NCI-H1105 treated with DMSO at 0.1 percent for 48 hours (cell line): Measurements from ENCODE around the gene LCORL.
"Not testable (repeated sequence)": the region's sequence is repeated elsewhere in the genome, so short reads cannot be mapped to it uniquely, and the experiment has no call there.

Experiments
- DNase-seq: peaks from one replicate; lab custom pipeline; 2025; lab: John Stamatoyannopoulos, UW

The LCORL gene

GRCh38 chr4:18021720-18022571, at the start of gene LCORL:
LCORL (minus strand) TSS chr4:18021755; CDS start chr4:18021751, 4 bp downstream.
- DNase-seq, result peak; percentile 93

- DNase-seq, result no peak
These were observed 48.3 kb upstream of the LCORL start for GRCh38 chr4:18069810-18070209.

- no peak for DNase-seq
These were observed 45.5 kb upstream of the LCORL start for GRCh38 chr4:18067031-18067430.

DNA sequence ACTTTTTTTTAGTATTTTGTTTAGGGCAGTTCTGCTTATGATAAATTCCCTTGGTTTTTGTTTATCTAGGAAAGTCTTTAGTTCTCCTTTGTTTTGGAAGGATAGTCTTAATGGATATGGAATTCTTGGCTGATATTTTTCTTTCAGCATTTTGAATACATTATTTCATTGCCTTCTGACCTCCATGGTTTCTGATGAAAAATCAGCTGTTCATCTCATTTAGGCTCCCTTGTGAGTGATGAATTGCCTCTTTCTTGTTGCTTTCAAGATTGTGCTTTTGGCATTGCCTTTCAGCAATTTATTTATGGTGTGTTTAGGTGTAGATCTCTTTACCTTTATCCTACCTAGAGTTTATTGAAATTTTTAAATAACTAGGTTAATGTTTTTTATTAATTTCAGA, 41.5 kb upstream of the LCORL start:
- DNase-seq, result no peak

GRCh38 chr4:18057821-18058533, 36.4 kb upstream of the LCORL start:
- DNase-seq, result no peak

GRCh38 chr4:18056030-18056429, 34.5 kb upstream of the LCORL start:
- DNase-seq, result no peak

DNA sequence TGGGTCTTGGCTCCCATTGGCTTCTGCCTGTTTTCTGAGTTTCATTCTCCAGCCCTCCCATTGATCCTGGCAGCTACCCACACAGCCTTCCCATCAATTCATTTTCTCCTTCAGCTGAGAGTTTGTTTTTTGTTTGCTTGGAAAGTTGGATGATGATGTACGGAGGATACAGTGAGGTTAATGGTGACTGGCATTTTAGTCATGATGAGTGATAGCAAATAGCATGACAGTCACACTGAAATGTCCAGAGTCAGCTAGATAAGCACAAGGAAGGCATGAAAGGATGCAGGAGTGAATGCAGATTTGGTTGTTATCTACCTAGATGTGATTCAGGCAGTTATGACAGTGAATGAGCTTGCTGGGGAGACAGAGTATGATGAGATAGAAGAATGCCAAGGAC, 30.6 kb upstream of the LCORL start:
- no peak for DNase-seq

- DNase-seq, result no peak
These were observed 29.7 kb upstream of the LCORL start for GRCh38 chr4:18051281-18051680.

- DNase-seq, result no peak
These were observed 28.9 kb upstream of the LCORL start for GRCh38 chr4:18050448-18050847.

- no peak for DNase-seq
These were observed 27.9 kb upstream of the LCORL start for GRCh38 chr4:18049446-18049845.

GRCh38 chr4:18042754-18043153, 21.2 kb upstream of the LCORL start:
- no peak for DNase-seq

DNA sequence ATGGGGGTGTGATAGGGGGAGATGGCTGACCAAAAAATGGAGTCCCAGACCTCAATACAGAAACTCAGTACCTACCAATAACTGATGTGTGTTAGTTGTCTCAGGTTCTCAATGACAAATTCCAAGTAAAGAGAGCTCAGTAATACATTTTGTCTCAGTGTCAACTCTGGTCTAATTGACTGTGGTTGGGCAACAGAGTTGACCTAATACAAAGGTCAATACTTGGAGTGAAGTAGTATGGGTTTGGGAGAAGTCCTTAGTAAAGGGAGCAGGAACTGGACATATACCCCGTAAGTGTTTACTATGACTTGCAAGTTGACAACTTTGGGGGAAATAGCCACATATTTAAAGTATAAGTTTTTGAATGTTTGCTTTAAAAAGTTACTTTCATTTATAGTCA, 20.5 kb upstream of the LCORL start:
- DNase-seq, result no peak

GRCh38 chr4:18041114-18041513, 19.6 kb upstream of the LCORL start:
- DNase-seq, result no peak

GRCh38 chr4:18039113-18039512, 17.6 kb upstream of the LCORL start:
- DNase-seq, result no peak

DNA sequence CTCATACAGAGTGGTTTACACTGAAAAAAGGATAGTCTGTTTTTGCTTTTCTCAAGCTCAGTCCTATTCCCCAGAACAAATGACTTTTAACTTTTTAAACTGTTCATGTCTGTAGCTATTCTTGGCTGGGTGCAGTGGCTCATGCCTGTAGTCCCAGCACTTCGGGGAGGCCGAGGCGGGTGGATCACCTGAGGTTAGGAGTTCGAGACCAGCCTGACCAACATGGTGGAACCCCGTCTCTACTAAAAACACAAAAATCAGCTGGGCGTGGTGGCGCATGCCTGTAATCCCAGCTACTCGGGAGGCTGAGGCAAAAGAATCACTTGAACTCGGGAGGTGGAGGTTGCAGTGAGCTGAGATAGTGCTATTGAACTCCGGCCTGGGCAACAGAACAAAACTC, 14.8 kb upstream of the LCORL start:
- DNase-seq, result not testable (repeated sequence)

GRCh38 chr4:18034099-18034498, 12.5 kb upstream of the LCORL start:
- no peak for DNase-seq

GRCh38 chr4:18033111-18034085, 11.8 kb upstream of the LCORL start:
- DNase-seq, result no peak

DNA sequence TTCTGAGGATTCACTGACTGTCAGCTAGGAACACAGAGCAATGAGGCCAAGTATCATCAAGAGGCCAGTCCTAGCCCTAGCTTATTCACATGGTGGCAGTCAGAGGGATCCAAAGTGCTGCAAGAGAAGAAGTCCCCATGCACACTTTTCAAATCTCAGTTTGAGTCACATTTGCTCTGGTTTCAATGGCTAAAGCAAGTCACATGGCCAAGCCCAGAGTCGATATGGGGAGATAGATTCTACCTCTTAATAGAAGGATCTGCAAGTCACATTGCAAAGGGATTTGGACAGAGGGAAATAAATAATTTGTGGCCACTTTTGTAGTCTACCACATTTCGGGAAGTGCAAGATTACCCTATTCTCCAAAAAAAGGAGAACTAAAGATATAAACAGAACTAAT, 3.7 kb upstream of the LCORL start:
- DNase-seq, result no peak

DNA sequence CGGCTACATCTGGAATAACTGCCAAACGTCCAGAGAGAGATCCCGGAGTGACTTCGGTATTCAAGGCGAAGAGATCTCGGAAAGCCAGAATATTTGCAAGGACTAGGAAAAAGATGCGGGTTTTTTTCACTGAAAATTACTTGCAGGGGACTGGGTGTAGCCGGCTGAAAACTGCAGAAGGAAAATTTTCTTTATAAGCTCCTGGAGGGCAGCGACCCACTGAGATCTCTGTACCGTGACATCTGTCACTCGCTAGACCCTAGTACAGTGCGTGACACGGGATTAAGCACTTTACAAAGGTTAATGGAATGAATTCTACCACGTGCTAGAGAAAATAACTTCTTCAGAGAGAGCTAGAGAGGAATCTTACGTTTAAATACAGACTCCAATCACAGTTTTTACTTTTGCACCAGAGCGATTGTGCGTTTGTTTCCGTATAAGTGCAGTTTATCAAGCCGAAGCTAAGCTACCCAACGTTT, 1.1 kb upstream of the LCORL start:
- DNase-seq, result no peak

DNA sequence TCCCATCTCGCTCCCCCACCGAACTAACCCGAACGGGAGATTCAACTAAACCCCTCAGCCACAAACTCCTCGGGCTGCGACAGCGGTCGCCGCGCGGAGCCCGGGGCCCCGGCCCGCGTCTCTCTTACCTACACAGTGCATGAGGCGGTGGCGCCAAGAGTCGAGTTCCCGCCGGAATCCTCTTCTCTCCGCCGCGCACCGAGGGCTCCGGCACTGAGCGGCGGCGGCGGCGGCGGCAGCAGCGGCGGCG, 160 bp downstream of the LCORL start:
- DNase-seq, result no peak

DNA sequence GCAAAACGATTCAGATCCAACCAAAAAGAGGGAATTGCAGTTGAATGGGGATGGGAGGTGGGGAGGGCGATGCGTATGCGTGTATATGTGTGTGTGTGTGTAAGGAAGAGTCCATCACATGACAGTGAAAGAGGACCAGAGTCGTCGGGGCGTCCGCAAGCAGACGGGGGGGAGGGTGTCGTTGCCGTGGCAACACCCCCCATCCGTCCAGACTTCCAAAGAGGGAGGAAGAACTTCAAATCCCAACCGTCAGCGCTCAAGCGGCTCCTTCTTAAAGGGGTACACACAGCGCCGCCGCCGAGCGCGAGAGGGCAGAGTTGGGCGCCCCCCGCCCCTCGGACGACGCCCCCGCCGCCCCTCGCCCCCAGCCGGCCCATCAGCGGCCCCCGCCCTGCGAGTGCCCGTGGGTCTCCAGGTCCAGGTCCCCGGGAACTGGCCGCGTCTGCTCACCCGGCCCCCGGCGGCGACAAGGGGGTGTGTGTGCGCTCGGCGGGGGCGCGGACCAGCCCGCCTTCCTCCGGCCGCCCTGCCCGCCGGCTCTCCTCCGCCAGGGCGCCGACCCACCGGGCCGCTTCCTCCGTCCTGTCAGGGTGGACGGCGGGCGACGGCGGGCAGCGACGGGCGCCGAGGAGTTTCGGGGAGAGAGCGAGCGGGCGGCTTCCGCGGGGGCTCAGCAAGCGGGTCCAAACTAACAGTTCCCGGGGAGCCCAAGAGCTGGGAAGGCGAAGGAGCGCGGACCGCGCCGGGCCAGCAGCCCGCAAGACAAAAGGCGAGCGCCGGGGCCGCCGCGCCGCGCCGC, 685 bp downstream of the LCORL start:
- DNase-seq, result peak; percentile 76
